Type B pancreatic cell (in vitro differentiated cells): ENCODE data around the gene IGFBP3. TPM values are rescaled to one million over a fixed set of nuclear protein-coding genes. Genes with fewer than 3 reads are reported as not detected.

Source experiments
- DNase-seq: peaks from one replicate; pipeline ENCODE4 v3.0.0; 2021; ENCODE audit warnings: mixed read lengths; ENCODE audit not compliant: unreplicated experiment; ENCODE audit errors: extremely low spot score
- H3K27ac Mint-ChIP-seq: 2 replicates; pipeline ENCODE4 v1.8.0; 2021; ENCODE audit warnings: mild to moderate bottlenecking, mixed read lengths
- H3K27me3 Mint-ChIP-seq: 2 replicates; pipeline ENCODE4 v1.8.0; 2021; ENCODE audit warnings: mixed read lengths
- H3K36me3 Mint-ChIP-seq: 2 replicates; pipeline ENCODE4 v1.8.0; 2021; ENCODE audit warnings: mixed read lengths
- H3K4me1 Mint-ChIP-seq: one replicate; pipeline ENCODE4 v1.8.0; 2021; ENCODE audit warnings: mixed read lengths; ENCODE audit not compliant: unreplicated experiment
- H3K4me3 Mint-ChIP-seq: 2 replicates; pipeline ENCODE4 v1.8.0; 2021; ENCODE audit warnings: mild to moderate bottlenecking, mixed read lengths
- H3K9me3 Mint-ChIP-seq: 2 replicates; pipeline ENCODE4 v1.8.0; 2021; ENCODE audit warnings: mixed read lengths
- total RNA-seq: library from RNA; stranded (reverse); gene quantifications from 2 replicates; pipeline ENCODE4 v1.2.1, GENCODE V29; 2021; ENCODE audit warnings: low replicate concordance
- TF ChIP-seq, protein P1 (sequence below): fragments of 200-600 bp; sonication (generic); conservative IDR thresholded peaks from 2 replicates; pipeline ENCODE4 v1.5.0; 2021; ENCODE audit warnings: antibody characterized with exemption, mild to moderate bottlenecking

IGFBP3 gene
- total RNA-seq, 1 donor from 2014 or later: 336 TPM

DNA sequence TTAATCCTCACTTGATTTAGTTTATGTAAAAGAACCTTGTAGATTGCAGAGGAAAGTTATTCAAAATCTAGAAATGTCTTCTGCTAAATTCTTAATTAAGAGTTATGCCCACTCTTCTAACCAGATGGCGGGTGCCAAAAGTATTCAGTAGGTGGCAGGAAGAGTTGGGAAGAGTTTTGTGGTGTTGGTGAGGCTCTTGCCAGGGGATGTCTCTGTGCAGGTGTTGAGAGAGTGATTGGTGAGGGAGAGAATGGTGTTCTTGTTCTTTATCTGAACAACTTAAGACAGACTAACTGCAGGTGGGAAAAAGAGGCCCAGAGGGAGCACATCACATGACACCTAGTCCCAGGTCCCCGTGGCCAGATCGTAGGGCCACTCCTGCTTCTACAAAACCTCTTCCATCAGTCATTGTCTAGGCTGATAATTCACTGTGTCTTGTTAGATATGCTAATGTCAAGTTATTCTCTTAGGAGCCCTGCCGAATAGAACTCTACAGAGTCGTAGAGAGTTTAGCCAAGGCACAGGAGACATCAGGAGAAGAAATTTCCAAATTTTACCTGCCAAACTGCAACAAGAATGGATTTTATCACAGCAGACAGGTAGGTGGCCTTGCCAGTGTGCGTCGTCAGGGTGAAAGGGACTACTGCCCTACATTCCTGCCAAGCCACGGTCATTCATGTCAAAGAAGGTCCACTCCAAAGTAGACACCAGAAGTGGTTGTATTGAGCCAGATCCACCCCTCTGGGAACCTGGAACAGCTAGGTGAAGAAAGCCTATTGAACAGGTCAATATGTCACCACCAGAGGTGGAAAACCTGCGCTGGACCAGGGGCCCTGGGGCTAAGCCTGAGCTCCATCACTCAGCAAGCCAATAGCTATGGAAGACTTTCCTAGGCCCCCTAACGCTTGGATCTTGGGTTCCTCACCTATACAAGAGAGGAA, 29.3 kb downstream of the IGFBP3 start:
- TF ChIP-seq, protein P1, sequence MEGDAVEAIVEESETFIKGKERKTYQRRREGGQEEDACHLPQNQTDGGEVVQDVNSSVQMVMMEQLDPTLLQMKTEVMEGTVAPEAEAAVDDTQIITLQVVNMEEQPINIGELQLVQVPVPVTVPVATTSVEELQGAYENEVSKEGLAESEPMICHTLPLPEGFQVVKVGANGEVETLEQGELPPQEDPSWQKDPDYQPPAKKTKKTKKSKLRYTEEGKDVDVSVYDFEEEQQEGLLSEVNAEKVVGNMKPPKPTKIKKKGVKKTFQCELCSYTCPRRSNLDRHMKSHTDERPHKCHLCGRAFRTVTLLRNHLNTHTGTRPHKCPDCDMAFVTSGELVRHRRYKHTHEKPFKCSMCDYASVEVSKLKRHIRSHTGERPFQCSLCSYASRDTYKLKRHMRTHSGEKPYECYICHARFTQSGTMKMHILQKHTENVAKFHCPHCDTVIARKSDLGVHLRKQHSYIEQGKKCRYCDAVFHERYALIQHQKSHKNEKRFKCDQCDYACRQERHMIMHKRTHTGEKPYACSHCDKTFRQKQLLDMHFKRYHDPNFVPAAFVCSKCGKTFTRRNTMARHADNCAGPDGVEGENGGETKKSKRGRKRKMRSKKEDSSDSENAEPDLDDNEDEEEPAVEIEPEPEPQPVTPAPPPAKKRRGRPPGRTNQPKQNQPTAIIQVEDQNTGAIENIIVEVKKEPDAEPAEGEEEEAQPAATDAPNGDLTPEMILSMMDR: no peak
- Mint-ChIP-seq H3K27me3 (peaks cover 62% of the 10 kb centered on the region), H3K9me3 (no peaks in the 10 kb centered on the region), H3K27ac (no peak overlapping the region), H3K36me3 (no peaks in the 10 kb centered on the region), H3K4me3 (no peak overlapping the region), H3K4me1 (peaks cover 6% of the 10 kb centered on the region)
- DNase-seq: no peak

DNA sequence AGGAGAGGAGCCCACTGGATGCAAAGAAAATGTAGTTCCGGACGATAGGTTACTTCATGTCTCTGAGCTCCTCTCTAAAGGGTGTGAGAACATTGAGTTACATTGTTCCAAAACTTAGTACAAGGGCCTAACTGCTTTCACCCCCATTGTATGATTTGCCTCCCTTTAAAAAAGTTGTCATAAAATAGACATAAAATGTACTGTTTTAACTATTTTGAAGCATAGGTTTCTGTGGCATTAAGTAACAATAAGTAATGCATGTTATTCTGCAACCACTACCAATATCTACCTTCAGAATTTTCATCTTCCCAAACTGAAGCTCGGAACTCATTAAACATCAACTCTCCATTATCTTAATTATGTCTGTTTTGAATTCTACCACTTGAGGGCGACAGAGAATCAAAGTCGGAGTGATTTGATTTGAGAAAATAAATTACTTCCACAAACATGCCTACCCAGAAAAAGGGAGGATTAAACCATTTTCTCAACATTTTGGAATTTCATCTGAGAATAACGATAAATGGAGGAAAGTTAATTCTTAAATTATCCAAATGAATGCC, 30.1 kb downstream of the IGFBP3 start:
- DNase-seq: no peak
- Mint-ChIP-seq H3K27me3 (peaks cover 67% of the 10 kb centered on the region), H3K4me1 (peaks cover 6% of the 10 kb centered on the region), H3K4me3 (peak overlapping the region; percentile 37), H3K27ac (no peak overlapping the region), H3K36me3 (no peaks in the 10 kb centered on the region), H3K9me3 (no peaks in the 10 kb centered on the region)
- TF ChIP-seq, protein P1: peak; percentile 83

DNA sequence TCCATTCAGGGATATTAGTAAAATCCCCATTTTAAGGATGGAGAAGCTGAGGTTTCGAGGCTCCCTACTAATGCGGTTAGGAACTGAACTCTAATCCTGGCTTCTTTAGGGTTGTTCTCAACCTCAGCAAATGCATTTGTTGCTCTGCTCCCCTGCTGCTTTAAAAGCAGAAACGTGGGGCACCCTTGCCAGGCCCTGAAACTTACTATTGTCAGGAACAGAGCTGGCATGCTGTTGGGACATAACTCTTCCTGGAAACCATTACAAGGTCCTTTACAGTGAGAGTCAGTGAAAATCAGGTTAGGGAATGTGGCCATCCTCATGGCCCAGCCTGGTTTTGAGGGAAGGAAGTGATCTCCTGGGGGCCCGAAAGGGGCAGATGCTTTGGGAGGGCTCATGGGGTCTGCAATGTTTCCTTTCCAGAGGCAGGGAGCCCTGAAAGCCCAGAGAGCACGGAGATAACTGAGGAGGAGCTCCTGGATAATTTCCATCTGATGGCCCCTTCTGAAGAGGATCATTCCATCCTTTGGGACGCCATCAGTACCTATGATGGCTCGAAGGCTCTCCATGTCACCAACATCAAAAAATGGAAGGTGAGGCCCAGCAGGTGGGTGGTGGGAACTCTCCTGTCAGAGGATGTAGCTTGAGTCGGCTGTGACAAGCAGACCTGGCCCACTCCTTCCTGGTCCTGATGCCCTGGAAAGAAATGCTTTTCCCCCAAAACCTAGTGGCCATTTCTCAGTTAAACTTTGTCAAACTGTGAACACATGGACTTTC, 30.8 kb downstream of the IGFBP3 start:
- no peaks in the 10 kb centered on the region for H3K9me3 Mint-ChIP-seq
- no peaks in the 10 kb centered on the region for H3K36me3 Mint-ChIP-seq
- no peak for DNase-seq
- H3K4me3 Mint-ChIP-seq: no peak overlapping the region
- H3K27me3 Mint-ChIP-seq: peaks cover 74% of the 10 kb centered on the region
- H3K4me1 Mint-ChIP-seq: peaks cover 6% of the 10 kb centered on the region
- no peak overlapping the region for H3K27ac Mint-ChIP-seq
- TF ChIP-seq, protein P1: no peak

DNA sequence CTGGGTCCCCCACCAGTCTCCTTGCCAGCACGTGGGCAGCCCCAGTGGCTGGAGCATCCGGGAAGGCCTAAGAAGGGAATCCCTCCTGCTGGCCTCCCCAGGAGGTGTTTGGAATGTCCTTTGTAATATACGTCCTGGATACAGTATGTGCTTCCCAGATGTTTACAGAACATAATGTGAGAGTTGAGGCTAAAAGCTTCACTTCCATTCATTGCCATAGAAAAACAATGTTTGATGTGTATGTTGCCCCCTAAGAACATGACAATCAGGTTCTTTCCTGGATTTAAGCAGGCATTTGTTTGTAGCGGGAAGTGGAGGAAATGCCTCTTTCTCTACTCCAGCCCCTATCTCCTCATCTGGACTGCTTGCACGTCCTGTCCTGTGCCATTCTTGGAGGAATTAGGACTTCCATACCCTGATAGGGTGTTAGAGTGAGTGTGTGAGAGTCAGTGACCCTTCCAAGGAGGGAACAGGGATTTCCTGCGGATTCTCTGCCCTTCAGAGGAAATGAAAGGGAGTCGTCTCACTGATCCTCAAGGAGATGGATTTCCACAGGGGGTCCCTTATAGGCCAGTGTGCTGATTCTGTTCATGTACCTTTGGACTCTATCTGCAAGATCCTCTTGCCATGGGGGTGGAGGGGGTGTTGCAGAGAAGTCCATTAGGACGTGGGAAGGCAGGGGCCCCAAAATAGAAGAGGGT, 31.6 kb downstream of the IGFBP3 start:
- no peaks in the 10 kb centered on the region for H3K9me3 Mint-ChIP-seq
- no peak overlapping the region for H3K27ac Mint-ChIP-seq
- peaks cover 79% of the 10 kb centered on the region for H3K27me3 Mint-ChIP-seq
- DNase-seq: no peak
- peak overlapping the region; percentile 65 for H3K4me3 Mint-ChIP-seq
- peaks cover 6% of the 10 kb centered on the region for H3K4me1 Mint-ChIP-seq
- TF ChIP-seq, protein P1: no peak
- no peaks in the 10 kb centered on the region for H3K36me3 Mint-ChIP-seq

DNA sequence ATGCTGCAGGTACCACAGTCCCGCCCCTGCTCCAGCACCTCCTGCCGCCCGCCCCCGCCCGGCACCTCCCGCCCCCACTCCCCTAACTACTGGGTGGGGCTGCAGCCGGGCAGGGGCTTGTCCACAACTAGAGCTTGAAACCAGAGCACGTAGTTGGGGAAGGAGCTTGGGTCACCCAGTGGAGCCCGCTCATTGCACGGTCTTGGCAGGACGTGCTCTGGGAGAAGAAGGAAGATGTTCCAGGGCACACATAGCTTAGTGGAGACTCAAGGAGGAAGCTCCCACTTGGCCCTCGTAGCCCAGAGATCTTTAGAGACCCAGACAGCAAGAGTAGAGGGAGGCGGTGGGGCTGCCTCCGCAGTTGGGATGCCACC, 32.1 kb downstream of the IGFBP3 start:
- Mint-ChIP-seq H3K9me3 (no peaks in the 10 kb centered on the region), H3K4me3 (peak overlapping the region; percentile 85), H3K4me1 (peaks cover 6% of the 10 kb centered on the region), H3K27me3 (peaks cover 77% of the 10 kb centered on the region), H3K36me3 (no peaks in the 10 kb centered on the region), H3K27ac (no peak overlapping the region)
- TF ChIP-seq, protein P1: no peak
- DNase-seq: no peak
